GM23248 (cell line): ENCODE measurements around the gene PXMP2.

Experiments
- EZH2 ChIP-seq: fragments of 200-600 bp; sonication (generic); IDR thresholded peaks from 2 replicates; pipeline ENCODE4 v1.6.1; 2018; ENCODE audit warnings: antibody characterized with exemption, mild to moderate bottlenecking; ENCODE audit not compliant: insufficient read depth, poor library complexity, severe bottlenecking
- EZH2phosphoT487 ChIP-seq: fragments of 200-600 bp; sonication (generic); IDR thresholded peaks from 2 replicates; pipeline ENCODE4 v1.6.1; 2018; ENCODE audit warnings: antibody characterized with exemption, moderate library complexity, mild to moderate bottlenecking, low read depth; ENCODE audit not compliant: insufficient read depth

DNA sequence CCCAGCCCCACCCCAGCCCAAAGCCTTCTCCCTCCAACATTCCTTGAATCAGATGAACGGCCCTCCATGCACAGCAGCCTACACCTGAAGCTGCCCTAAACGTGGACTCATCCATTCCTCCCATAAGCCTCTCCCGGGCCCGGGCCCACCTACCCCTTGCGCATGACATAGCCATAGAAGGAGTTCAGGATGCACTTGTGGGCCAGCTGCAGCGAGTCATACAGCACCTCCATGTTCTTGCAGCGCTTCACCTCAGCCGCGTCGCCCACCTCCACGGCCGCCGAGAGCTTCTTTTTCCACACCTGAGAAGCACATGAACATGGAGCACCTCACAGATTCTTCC is 22.3 kb upstream of the PXMP2 start:
- TF ChIP-seq EZH2 (no peak), EZH2phosphoT487 (no peak)
